NCI-H226 (cell line): ENCODE results near the gene WNT16.
A peak's percentile ranks its signal among the peaks of the same experiment; 100 is the strongest.
"Not testable (repeated sequence)": the region's sequence is repeated elsewhere in the genome, so short reads cannot be mapped to it uniquely, and the experiment has no call there.

ENCODE experiments used
- DNase-seq: peaks from one replicate; pipeline ENCODE4 v3.0.0-alpha.2; 2015

Gene WNT16, protein sequence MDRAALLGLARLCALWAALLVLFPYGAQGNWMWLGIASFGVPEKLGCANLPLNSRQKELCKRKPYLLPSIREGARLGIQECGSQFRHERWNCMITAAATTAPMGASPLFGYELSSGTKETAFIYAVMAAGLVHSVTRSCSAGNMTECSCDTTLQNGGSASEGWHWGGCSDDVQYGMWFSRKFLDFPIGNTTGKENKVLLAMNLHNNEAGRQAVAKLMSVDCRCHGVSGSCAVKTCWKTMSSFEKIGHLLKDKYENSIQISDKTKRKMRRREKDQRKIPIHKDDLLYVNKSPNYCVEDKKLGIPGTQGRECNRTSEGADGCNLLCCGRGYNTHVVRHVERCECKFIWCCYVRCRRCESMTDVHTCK

DNA sequence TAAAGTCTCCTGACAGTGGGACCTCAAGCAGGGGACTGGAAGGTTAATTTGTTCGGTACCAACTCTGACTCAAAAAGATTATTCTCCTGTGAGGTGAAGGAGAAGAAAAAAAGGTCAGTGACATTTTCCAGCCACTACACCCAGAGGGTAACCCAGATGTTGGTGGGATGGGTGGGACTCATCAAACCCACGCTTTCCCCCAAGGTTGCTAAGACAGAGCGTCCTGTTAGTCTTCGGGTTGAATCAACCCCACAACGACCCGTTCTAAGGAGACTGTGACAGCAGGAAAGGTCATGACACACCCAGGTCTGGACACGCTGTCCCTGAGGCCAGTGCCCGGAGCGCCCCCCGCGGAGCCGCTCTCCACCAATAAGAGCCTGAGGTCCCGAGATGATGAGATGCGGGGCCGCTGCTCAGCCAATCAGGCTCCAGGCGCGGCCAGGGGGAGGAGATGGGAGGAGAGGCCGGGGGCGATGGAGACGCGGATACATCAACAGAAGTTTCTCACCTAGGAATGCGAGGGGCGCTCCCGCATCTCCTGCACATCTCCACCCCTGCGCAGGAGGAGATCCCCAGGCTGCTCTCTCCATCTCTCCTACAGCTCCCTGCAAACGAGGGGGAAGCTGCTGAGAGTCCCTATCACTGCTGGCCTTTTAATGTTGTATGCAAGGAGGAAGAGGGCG lies at the start of gene WNT16:
TSS of gene WNT16 (plus strand) at position 493 of the 683 bp plus-strand sequence. CDS start 293 bp downstream, outside the sequence.
- DNase-seq = no peak

DNA sequence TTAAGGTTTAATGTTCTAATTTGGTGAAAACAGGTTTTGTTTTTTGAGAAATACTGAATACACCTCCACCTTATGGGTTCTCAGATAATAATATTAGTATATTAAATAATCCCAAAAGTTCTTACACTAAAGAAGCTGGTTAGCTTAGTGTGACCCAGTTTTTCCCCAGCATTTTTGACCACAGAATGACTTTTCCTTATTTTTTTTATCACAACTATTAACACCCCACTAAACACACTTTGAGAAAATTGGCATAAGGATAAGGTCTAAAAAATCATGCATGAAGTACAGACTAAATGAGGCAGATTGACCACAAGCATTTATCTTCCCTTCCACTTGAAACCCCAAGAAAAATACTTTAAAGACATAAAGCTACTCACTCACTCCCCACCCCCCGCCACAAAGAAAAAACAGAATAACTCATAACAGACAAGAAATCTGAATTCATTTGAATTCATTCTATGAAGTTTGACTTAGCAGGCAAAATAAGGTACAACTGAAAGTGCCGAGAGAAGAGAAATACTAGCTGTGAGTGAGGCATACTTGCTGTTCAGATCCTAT lies 49.7 kb upstream of the WNT16 start:
- DNase-seq = no peak

DNA sequence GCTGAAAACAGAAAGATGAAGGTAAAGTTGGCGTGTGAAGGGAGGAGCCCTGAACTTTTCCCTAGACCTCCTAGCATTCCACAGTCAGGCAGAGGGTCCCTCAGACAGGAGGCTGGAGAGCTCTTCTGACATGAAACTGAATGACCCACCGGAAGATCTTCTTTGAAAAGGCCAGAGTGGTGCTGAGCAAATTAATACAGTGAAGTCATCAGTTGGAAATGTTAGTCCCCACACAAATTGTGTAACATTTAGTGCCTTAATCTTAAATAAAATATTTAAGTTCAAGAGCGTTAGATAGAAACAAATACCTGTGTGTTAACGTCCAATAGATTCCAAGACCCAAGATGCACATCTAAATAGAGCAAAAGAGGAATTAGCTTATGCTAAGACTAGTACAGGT lies 49.0 kb upstream of the WNT16 start:
- no peak for DNase-seq

GRCh38 chr7:121280656-121281055 lies 48.1 kb upstream of the WNT16 start:
- DNase-seq = no peak

- DNase-seq = no peak
These were observed 46.7 kb upstream of the WNT16 start for GRCh38 chr7:121282129-121282528.

GRCh38 chr7:121285066-121285667 lies 43.6 kb upstream of the WNT16 start:
- DNase-seq = no peak

GRCh38 chr7:121286186-121286585 lies 42.6 kb upstream of the WNT16 start:
- DNase-seq = no peak

GRCh38 chr7:121286742-121287734 lies 41.8 kb upstream of the WNT16 start:
- peak; percentile 53 for DNase-seq

- peak; percentile 86 for DNase-seq
These were observed 39.9 kb upstream of the WNT16 start for GRCh38 chr7:121288894-121289293.

GRCh38 chr7:121289930-121290329 lies 38.9 kb upstream of the WNT16 start:
- DNase-seq = not testable (repeated sequence)

DNA sequence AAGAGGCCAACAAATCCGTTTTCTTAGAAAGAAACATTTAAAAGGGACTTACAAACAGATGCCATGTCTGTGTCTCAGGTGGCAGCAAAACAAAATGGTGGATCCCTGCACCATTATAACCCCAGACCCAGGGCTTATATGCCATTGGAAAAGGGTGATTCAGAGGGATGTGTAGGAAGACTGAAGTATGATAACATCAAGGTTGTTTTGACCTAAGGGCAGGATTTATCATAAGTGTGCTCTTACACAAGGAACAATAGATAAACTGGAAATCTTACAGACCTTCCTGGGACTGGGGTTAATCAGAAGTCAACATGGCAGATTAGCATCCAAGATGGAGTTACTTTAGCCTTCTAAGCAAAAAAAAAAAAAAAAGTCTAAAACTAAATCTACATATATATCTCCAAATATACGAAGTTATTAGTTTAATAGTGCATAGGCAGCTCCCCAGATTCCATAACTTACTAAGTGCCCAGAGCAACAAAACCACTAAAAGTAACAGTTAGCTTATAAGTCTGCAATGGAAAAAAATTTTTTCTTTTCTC lies 34.3 kb upstream of the WNT16 start:
- no peak for DNase-seq

DNA sequence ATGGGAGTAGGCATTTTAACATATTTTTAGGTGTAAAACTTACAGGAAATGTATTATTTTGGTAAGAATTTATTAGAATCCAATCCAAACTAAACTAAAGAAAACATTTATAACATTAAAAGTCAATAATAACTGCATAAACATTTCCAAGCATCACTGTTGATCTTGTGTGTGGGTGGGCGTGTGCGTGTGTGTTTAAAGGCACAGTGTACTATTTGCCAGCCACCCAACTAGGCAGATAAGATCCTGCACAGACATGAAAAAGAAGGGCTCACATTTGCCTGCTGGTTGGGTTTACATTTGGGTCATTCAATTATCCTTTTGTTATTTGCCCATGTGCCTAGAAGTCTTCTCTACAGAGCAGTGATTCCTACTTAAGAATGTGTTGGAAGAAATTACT lies 31.0 kb upstream of the WNT16 start:
- no peak for DNase-seq

GRCh38 chr7:121298831-121299239 lies 30.0 kb upstream of the WNT16 start:
- DNase-seq = peak; percentile 33

DNA sequence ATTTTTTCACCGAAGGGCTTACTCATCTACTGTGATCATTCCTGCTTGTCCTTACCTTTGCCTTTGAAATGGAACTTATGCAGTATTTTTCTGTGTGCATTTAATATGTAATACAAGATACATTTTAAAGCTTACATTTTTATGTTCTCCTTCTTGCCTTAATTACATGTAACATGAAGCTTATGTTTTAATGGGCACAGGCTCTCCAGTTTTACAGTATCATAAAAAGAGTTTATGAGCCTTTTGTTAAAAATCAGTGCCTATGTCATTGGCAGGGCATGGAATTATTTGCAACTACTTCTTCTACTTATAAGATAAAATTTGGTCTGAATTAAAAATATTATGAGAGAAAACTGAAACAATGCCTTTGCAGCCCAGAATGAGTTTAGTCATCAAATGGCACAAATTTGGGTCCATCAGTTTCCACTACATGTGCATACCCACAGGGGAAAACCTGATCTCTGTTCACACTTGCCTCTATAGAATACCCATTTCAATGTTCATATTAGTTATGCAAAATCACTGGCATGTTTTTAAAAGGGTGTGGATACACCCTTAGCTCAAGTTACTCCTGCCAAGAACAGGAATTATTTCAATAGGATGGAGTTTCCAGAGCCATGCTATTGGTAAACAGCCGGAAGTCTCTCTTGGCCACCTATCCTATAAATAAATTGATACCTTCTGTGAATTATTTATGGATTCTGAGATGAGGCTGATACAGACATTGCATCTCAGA lies 27.9 kb upstream of the WNT16 start:
- DNase-seq = no peak

- DNase-seq = no peak
These were observed 27.2 kb upstream of the WNT16 start for GRCh38 chr7:121301446-121302213.

GRCh38 chr7:121302214-121302745 lies 26.5 kb upstream of the WNT16 start:
- no peak for DNase-seq

GRCh38 chr7:121303422-121304101 lies 25.2 kb upstream of the WNT16 start:
- DNase-seq = no peak

GRCh38 chr7:121304102-121304658 lies 24.6 kb upstream of the WNT16 start:
- DNase-seq = no peak

DNA sequence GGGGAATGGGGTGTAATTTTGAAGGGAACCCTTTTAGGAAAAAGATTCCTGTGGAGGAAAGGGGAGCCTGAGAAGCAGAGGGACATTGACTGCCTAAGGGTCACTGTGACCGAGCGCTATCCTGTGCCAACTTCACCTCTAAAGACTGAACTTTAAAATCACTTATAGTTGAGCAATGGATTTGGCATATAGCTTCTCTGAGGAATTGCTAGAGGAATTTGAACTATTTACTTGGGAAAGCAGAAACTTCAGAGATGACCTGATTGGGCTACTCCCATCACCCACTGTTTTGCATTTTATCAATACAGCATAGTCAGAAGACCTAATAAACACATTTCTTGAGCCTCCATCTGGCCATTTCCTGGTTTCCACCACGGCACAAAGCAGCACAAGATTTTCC lies 23.7 kb upstream of the WNT16 start:
- no peak for DNase-seq
